Measurements from ENCODE around the gene HYAL2. TPM values are rescaled to one million over a fixed set of nuclear protein-coding genes. Genes with fewer than 3 reads are reported as not detected.

HYAL2 gene
- total RNA-seq, 4 donors from 2014 or later: 37.4 to 114 (median 97.2) TPM

DNA sequence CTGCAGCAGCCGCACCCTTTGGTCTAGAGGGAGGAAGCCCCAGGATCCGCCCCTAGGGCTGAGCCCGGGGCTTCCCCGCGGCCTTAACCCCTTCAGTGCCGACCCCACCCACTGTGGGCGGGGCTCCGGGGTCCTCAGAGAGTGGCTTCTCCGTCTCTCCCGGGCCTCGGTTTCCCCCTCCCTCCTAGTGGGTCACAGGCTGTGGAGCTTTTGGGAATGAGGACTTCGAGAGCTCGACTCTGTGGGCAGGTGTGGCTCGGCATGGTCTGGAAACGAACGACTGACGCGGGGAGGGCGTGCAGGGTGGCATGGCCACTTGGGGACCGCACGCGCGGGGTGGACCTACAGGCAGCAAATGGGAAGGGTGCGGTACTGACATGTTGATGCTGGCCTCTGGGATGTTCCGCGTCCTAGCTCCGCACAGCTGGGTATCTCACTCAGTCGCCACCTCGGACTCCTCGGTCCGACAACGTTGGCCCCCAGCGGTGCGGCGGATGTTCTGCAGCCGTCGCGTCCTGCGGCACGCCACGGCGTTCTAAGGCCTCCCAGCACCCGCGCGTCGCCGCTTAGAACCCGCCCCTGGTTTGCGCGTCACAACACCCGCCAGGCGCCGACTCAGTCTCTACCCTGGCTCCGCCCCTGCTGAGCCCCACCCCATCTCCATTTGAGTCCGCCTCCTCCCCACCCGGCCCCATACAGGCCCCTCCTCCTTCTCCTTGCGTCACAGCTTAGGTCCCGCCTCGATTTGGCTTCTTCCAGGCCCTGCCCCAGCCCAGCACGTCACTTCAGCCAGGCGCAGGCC lies 23.5 kb downstream of the HYAL2 start, which contains the start of the genes HYAL3 and NAA80:
Gene HYAL3 (minus strand): TSS at position 570 of the 802 bp plus-strand sequence. CDS start 3,803 bp downstream, outside the sequence.
Gene NAA80 (minus strand): TSS at position 570 of the 802 bp plus-strand sequence. CDS start 1,942 bp downstream, outside the sequence.
- intact Hi-C loops (cut with DNase I): no loop called here
- H3K4me1 ChIP-seq: peaks cover 27 to 56% (median 52%) of the 10 kb centered on the region in 4 donors

DNA sequence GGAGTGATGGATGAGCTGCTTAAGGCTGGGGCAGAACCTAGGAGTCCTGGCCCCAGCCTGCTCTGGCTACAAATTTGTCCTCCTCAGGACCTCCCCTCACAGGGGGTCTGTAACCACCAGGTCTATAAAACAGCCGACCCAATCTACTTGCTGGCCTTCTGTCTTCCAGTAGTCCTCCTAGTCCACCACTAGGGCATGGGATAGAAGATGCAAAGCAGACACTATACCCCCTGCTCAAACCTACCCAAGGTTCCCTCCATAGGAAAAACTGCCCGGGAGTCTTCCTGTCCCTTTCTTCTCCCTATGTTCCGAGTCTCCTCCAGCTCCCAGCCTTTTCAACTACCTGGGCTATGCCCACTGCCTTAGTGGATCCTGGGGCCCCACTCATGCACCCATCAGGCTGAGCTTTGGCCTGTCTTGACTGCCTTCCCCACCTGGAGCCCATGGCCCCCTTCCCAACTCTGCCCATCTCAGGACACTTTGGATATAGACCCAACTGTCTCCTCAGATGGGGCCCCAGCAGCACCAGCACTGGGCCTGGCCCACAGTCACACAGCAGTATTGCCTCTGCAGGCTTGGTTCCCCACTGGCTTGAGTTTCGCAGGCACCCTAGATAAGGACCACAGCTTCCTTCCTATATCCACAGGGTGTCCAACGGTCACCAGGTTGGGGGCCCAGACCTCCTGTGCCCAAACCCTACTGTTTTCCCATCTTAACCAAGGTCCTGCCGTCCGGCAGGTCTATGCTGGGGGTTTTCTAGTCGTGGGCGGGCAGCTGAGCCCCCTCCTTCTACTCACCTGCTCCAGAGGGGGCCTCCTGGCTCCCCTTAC lies 24.4 kb downstream of the HYAL2 start:
- TF ChIP-seq POLR2AphosphoS5 (IDR thresholded peaks at IDR 0.05): no peak
- TF ChIP-seq, protein P1, sequence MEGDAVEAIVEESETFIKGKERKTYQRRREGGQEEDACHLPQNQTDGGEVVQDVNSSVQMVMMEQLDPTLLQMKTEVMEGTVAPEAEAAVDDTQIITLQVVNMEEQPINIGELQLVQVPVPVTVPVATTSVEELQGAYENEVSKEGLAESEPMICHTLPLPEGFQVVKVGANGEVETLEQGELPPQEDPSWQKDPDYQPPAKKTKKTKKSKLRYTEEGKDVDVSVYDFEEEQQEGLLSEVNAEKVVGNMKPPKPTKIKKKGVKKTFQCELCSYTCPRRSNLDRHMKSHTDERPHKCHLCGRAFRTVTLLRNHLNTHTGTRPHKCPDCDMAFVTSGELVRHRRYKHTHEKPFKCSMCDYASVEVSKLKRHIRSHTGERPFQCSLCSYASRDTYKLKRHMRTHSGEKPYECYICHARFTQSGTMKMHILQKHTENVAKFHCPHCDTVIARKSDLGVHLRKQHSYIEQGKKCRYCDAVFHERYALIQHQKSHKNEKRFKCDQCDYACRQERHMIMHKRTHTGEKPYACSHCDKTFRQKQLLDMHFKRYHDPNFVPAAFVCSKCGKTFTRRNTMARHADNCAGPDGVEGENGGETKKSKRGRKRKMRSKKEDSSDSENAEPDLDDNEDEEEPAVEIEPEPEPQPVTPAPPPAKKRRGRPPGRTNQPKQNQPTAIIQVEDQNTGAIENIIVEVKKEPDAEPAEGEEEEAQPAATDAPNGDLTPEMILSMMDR (IDR thresholded peaks at IDR 0.05): peak in 1 of 3 experiments; percentile 9
- Histone ChIP-seq H3K4me1 (peaks cover 29 to 51% (median 47%) of the 10 kb centered on the region in 4 donors), H3K27ac (replicated peaks in 1 of 4) (peak overlapping the region; percentile 91 to 93 (median 92)), H3K27me3 (no peaks in the 10 kb centered on the region), H3K36me3 (peaks cover 0 to 9% (median 0%) of the 10 kb centered on the region in 4 donors), H3K4me3 (peak overlapping the region; percentile 67 to 74 (median 72)), H3K9me3 (no peaks in the 10 kb centered on the region)
- WGBS: 57% methylated on average over 9 of the region's 9 CpGs
- intact Hi-C loops (cut with DNase I): no loop called here
- DNase-seq (ENCODE audit: extremely low spot score): no peak

More for the DNA sequence above, 23.5 kb downstream of the HYAL2 start, which contains the start of the genes HYAL3 and NAA80:
- Histone ChIP-seq H3K9me3 (no peaks in the 10 kb centered on the region), H3K4me3 (peak within 1 kb of the TSS; percentile 67 to 74 (median 72)), H3K36me3 (peaks cover 0 to 9% (median 0%) of the 10 kb centered on the region in 4 donors), H3K27me3 (no peaks in the 10 kb centered on the region), H3K27ac (replicated peaks in 1 of 4) (peak within 1 kb of the TSS; percentile 91 to 93 (median 92))
- WGBS: 1% methylated on average over 24 of the region's 61 CpGs
- peak; percentile 100 for DNase-seq (ENCODE audit: extremely low spot score)
- TF ChIP-seq POLR2A (IDR thresholded peaks at IDR 0.05; ENCODE audit: low read depth) (peak; percentile 92), POLR2AphosphoS5 (IDR thresholded peaks at IDR 0.05) (peak; percentile 96 to 99), EP300 (IDR thresholded peaks at IDR 0.05) (no peak)
- TF ChIP-seq, protein P1 (IDR thresholded peaks at IDR 0.05): peak; percentile 14 to 58 (median 38)

DNA sequence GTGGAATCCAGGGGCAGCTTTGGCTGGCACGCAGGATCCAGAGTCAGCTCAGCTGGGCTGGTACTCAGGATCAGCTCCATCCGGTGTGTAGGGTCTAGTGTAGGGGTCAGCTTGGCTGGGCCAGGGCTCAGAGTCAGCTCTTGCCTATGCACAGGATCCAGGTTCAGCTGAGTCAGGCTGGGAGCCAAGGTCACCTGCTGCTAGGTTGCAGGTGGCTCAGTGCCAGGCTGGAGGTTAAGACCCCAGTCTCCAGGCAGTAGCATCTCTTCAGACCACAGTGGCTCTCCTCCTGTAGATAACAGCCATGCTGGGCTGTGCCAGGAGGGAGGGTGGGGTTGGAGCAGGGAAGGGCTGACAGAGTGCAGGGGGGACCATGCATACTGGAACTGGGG lies 25.2 kb downstream of the HYAL2 start:
- intact Hi-C loops (cut with DNase I): no loop called here
- no peak overlapping the region for H3K4me3 ChIP-seq
- no peaks in the 10 kb centered on the region for H3K27me3 ChIP-seq
- TF ChIP-seq, protein P1 (IDR thresholded peaks at IDR 0.05): no peak
- TF ChIP-seq POLR2AphosphoS5 (IDR thresholded peaks at IDR 0.05) (no peak), EP300 (IDR thresholded peaks at IDR 0.05) (no peak), POLR2A (IDR thresholded peaks at IDR 0.05; ENCODE audit: low read depth) (no peak)
- peak overlapping the region in 1 of 4 donors; percentile 92 for H3K27ac ChIP-seq (replicated peaks in 1 of 4)
- peaks cover 0 to 9% (median 0%) of the 10 kb centered on the region in 4 donors for H3K36me3 ChIP-seq
- no peaks in the 10 kb centered on the region for H3K9me3 ChIP-seq
- peaks cover 35 to 51% (median 47%) of the 10 kb centered on the region in 4 donors for H3K4me1 ChIP-seq
- no peak for DNase-seq (ENCODE audit: extremely low spot score)
- WGBS: 100% methylated on average over 2 of the region's 2 CpGs

DNA sequence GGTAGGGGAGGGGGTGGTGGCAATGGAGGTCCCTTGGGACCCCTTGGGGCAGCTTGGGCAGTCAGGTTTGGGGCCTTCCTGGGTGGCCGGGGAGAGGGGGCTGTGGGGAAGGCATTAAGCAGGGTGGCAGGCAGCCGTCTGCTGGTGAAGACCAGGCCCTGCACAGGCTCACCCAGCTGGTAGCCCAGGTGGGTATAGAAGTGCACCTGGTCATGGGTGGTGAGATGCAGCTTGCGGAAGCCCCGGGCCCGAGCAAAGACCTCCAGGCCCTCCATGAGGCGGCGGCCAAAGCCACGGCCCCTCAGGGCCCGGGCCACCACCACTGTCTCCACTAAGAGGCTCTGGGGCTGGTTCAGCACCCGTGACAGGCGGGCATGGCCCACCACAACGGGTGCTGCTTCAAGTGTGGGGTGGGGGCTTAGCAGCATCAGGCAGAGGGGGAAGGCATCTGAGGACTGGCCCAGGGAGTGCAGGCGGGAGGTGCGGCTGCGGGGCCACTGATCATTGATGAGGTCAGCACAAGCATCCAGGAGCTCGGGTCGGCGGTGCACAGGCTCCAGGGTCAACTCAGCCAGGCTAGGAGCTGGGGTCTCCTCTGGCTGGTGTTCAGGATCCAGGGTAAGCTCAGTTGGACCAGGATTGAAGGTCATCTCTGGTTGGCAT lies 25.7 kb downstream of the HYAL2 start:
- peaks cover 35 to 49% (median 43%) of the 10 kb centered on the region in 4 donors for H3K4me1 ChIP-seq
- WGBS: 95% methylated on average over 7 of the region's 18 CpGs
- H3K27me3 ChIP-seq: no peaks in the 10 kb centered on the region
- no peak overlapping the region for H3K27ac ChIP-seq (replicated peaks in 1 of 4)
- intact Hi-C loops (cut with DNase I): no loop called here
- H3K36me3 ChIP-seq: peaks cover 0 to 9% (median 0%) of the 10 kb centered on the region in 4 donors
- H3K9me3 ChIP-seq: no peaks in the 10 kb centered on the region
- DNase-seq (ENCODE audit: extremely low spot score): no peak
- no peak overlapping the region for H3K4me3 ChIP-seq
- TF ChIP-seq POLR2A (IDR thresholded peaks at IDR 0.05; ENCODE audit: low read depth) (no peak), POLR2AphosphoS5 (IDR thresholded peaks at IDR 0.05) (no peak), EP300 (IDR thresholded peaks at IDR 0.05) (no peak)
- TF ChIP-seq, protein P1 (IDR thresholded peaks at IDR 0.05): no peak
